ENCODE results near the gene CHMP6.

DNA sequence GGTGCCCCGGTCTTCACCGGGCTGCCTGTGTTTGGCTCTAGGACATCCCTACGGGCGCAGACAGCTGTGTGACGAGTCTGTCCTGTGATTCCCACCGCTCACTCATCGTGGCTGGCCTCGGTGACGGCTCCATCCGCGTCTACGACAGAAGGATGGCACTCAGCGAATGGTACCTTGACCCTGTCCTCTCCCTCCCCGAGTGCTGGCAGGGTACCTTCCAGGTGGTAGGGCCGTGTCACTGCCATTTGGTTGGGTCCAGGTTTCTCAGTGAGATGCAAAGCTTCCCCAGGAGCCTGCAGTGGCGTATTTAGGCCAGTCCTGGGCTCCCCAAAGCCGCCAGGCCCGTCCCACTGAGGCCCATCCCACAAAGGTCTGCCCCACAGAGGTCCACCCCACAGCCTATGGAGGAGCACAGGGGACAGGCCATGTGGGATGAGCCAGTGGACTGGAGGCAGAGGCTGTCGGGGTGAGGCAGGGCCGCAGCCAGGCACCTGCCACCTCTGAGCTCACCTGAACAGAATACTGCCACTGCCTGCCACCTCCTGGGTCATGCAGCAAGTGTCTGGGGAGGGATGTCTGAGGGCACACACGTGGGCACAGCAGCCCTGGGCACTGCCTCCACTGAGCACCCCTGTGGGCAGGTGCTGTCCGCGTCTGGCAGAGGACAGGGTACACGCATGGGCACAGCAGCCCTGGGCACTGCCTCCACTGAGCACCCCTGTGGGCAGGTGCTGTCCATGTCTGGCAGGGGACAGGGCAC lies 31.4 kb upstream of the CHMP6 start:
- TF ChIP-seq, protein P1, sequence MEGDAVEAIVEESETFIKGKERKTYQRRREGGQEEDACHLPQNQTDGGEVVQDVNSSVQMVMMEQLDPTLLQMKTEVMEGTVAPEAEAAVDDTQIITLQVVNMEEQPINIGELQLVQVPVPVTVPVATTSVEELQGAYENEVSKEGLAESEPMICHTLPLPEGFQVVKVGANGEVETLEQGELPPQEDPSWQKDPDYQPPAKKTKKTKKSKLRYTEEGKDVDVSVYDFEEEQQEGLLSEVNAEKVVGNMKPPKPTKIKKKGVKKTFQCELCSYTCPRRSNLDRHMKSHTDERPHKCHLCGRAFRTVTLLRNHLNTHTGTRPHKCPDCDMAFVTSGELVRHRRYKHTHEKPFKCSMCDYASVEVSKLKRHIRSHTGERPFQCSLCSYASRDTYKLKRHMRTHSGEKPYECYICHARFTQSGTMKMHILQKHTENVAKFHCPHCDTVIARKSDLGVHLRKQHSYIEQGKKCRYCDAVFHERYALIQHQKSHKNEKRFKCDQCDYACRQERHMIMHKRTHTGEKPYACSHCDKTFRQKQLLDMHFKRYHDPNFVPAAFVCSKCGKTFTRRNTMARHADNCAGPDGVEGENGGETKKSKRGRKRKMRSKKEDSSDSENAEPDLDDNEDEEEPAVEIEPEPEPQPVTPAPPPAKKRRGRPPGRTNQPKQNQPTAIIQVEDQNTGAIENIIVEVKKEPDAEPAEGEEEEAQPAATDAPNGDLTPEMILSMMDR (conservative IDR thresholded peaks at IDR 0.05), result no peak
- no peak for TF ChIP-seq ZFX (IDR thresholded peaks at IDR 0.05)
